Inferior parietal cortex (tissue), 1 donor: Measurements from ENCODE around the gene WWTR1.

Experiments used
- DNase-seq: peaks from one replicate; pipeline ENCODE4 v3.0.0-alpha.2; 2016; ENCODE audit errors: extremely low spot score

WWTR1 gene

GRCh38 chr3:149657926-149658743, at the start of gene WWTR1:
WWTR1 (minus strand) TSS chr3:149658025; CDS start chr3:149657306, 719 bp downstream.
- peak; percentile 59 for DNase-seq

GRCh38 chr3:149706905-149707304, 49.1 kb upstream of the WWTR1 start:
- DNase-seq: no peak

GRCh38 chr3:149705416-149705815, 47.6 kb upstream of the WWTR1 start:
- DNase-seq: no peak

- no peak for DNase-seq
These were observed 45.6 kb upstream of the WWTR1 start for GRCh38 chr3:149703466-149703865.

- DNase-seq: peak; percentile 5
These were observed 45.0 kb upstream of the WWTR1 start for GRCh38 chr3:149702691-149703441.

GRCh38 chr3:149701977-149702350, 44.1 kb upstream of the WWTR1 start:
- DNase-seq: no peak

GRCh38 chr3:149701206-149701976, 43.6 kb upstream of the WWTR1 start:
- no peak for DNase-seq

GRCh38 chr3:149688122-149688757, 30.4 kb upstream of the WWTR1 start:
- DNase-seq: no peak

- no peak for DNase-seq
These were observed 29.2 kb upstream of the WWTR1 start for GRCh38 chr3:149686996-149687395.

- no peak for DNase-seq
These were observed 20.6 kb upstream of the WWTR1 start for GRCh38 chr3:149678351-149678950.

GRCh38 chr3:149673393-149673792, 15.6 kb upstream of the WWTR1 start:
- no peak for DNase-seq

- no peak for DNase-seq
These were observed 13.1 kb upstream of the WWTR1 start for GRCh38 chr3:149670742-149671492.

GRCh38 chr3:149667576-149667975, 9.8 kb upstream of the WWTR1 start:
- DNase-seq: peak; percentile 53

GRCh38 chr3:149663966-149664365, 6.1 kb upstream of the WWTR1 start:
- no peak for DNase-seq

- DNase-seq: no peak
These were observed 4.5 kb upstream of the WWTR1 start for GRCh38 chr3:149662240-149662887.

- DNase-seq: no peak
These were observed 2.6 kb upstream of the WWTR1 start for GRCh38 chr3:149660462-149660861.

GRCh38 chr3:149658744-149659497, 1.1 kb upstream of the WWTR1 start:
- no peak for DNase-seq

GRCh38 chr3:149657321-149657925, 402 bp downstream of the WWTR1 start:
- no peak for DNase-seq
